Measurements from ENCODE around the gene CREM. TPM values are rescaled to one million over a fixed set of nuclear protein-coding genes. Genes with fewer than 3 reads are reported as not detected.
"Not testable (repeated sequence)": the region's sequence is repeated elsewhere in the genome, so short reads cannot be mapped to it uniquely, and the experiment has no call there.

The CREM gene
- total RNA-seq, 2 experiments from 2014 or later, result 154 to 157 TPM

DNA sequence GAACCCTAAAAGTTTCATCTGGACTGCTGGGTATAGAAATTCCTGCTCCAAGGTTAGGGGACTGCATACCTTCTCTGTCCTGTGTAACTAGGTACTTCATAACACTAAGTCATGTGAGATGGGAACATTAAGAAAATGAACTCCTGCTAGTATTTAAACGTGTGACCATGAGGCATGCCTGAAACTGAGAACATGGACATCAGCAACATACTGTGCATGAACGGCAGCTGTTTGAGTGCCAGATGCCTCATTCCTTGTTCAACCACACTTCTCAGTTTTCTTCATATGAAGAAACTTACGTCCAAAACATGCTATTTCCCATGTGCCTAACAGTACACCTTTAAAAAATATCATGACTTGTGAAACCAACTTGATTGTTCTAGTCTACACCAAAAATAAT is 88.5 kb downstream of the CREM start:
- H3K27me3 Mint-ChIP-seq, result no peaks in the 10 kb centered on the region
- no peak for DNase-seq
- H3K27ac Mint-ChIP-seq, result no peak overlapping the region
- H3K9me3 Mint-ChIP-seq, result no peaks in the 10 kb centered on the region
- peaks cover 64% of the 10 kb centered on the region for H3K4me1 Mint-ChIP-seq
- no peak overlapping the region for H3K4me3 Mint-ChIP-seq
- ChIA-PET CTCF (interaction anchor here (0.9 to 6.4 kb wide), 2 partner anchors 14 to 19 kb away, joined by 3 to 87 read pairs; no protein-coding TSS in a partner anchor), POLR2A (interaction anchor here (1.6 to 9.8 kb wide), 3 partner anchors 12 to 86 kb away, joined by 3 to 176 read pairs (median 120); partner anchors contain the start of gene CREM)
- peaks cover 36% of the 10 kb centered on the region for H3K36me3 Mint-ChIP-seq (ENCODE audit: low read depth)

GRCh38 chr10:35216303-35216905 is 89.8 kb downstream of the CREM start:
- peaks cover 24% of the 10 kb centered on the region for H3K36me3 Mint-ChIP-seq (ENCODE audit: low read depth)
- no peak overlapping the region for H3K4me3 Mint-ChIP-seq

GRCh38 chr10:35216956-35217355 is 90.3 kb downstream of the CREM start:
- not testable (repeated sequence) for H3K9me3 Mint-ChIP-seq, H3K27me3 Mint-ChIP-seq, H3K4me3 Mint-ChIP-seq, DNase-seq
- H3K4me1 Mint-ChIP-seq, result peaks cover 58% of the 10 kb centered on the region
- ChIA-PET POLR2A (interaction anchor here (0.8 to 9.8 kb wide), 13 partner anchors 7 to 100 kb away, joined by 3 to 176 read pairs (median 4); partner anchors contain the start of gene CREM), CTCF (interaction anchor here (0.7 to 8.1 kb wide), 14 partner anchors 10 to 561 kb away, joined by 3 to 216 read pairs (median 6); partner anchors contain the start of genes CREM and CUL2)
- H3K36me3 Mint-ChIP-seq (ENCODE audit: low read depth), result peaks cover 18% of the 10 kb centered on the region
- H3K27ac Mint-ChIP-seq, result peak overlapping the region; percentile 79

More at GRCh38 chr10:35216303-35216905, 89.8 kb downstream of the CREM start:
- H3K27me3 Mint-ChIP-seq, result no peaks in the 10 kb centered on the region
- no peaks in the 10 kb centered on the region for H3K9me3 Mint-ChIP-seq
- peak overlapping the region; percentile 79 for H3K27ac Mint-ChIP-seq
- peaks cover 59% of the 10 kb centered on the region for H3K4me1 Mint-ChIP-seq
- peak; percentile 53 for DNase-seq
- POLR2A ChIA-PET, result interaction anchor here (1.1 to 9.8 kb wide), 11 partner anchors 9 to 100 kb away, joined by 3 to 176 read pairs (median 10); partner anchors contain the start of gene CREM
- CTCF ChIA-PET, result interaction anchor here (1.4 to 8.1 kb wide), 8 partner anchors 10 to 221 kb away, joined by 6 to 216 read pairs (median 10); partner anchors contain the start of genes CREM and CUL2

GRCh38 chr10:35217455-35217854 is 90.8 kb downstream of the CREM start:
- H3K4me3 Mint-ChIP-seq, result no peak overlapping the region
- CTCF ChIA-PET, result interaction anchor here (0.7 to 8.1 kb wide), 15 partner anchors 8 to 561 kb away, joined by 3 to 216 read pairs (median 6); partner anchors contain the start of genes CREM and CUL2
- POLR2A ChIA-PET, result interaction anchor here (0.7 to 9.8 kb wide), 12 partner anchors 8 to 138 kb away, joined by 3 to 176 read pairs (median 7); partner anchors contain the start of gene CREM
- H3K27me3 Mint-ChIP-seq, result no peaks in the 10 kb centered on the region
- no peak overlapping the region for H3K27ac Mint-ChIP-seq
- no peak for DNase-seq
- H3K9me3 Mint-ChIP-seq, result no peaks in the 10 kb centered on the region
- peaks cover 13% of the 10 kb centered on the region for H3K36me3 Mint-ChIP-seq (ENCODE audit: low read depth)
- peaks cover 56% of the 10 kb centered on the region for H3K4me1 Mint-ChIP-seq

DNA sequence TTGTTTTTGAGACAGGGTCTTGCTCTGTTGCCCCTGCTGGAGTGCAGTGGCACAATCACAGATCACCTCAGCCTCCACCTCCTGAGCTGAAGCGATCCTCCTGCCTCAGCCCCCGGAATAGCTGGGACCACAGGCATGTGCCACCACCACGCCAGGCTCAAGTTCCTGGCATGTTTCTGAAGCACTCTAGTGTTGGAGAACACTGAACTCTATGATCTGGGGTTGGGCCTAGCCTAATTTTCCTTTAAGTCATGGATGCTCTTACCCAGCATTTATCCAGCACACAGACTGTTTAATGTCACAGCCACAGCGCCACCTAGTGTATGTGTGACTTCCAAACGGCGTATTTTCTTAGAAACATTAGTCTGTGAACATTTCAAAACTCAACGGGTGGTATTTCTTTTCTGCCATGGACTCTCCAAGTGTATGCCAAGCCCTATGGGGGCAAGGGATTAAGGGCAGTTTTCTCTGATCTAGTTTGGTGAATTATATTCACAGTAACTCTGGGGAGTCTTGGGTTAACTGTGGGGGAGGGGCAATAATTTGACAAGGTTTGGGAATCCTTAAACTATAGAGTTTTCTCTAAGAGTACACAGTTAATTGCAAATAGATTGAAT is 91.8 kb downstream of the CREM start:
- Mint-ChIP-seq H3K4me1 (peaks cover 55% of the 10 kb centered on the region), H3K9me3 (no peaks in the 10 kb centered on the region), H3K4me3 (peak overlapping the region; percentile 51), H3K27ac (peak overlapping the region; percentile 76), H3K36me3 (ENCODE audit: low read depth) (peaks cover 4% of the 10 kb centered on the region), H3K27me3 (no peaks in the 10 kb centered on the region)
- CTCF ChIA-PET, result interaction anchor here (0.7 to 8.1 kb wide), 12 partner anchors 9 to 95 kb away, joined by 3 to 216 read pairs (median 9); partner anchors contain the start of gene CREM
- POLR2A ChIA-PET, result interaction anchor here (0.7 to 9.8 kb wide), 9 partner anchors 9 to 139 kb away, joined by 3 to 176 read pairs (median 10); partner anchors contain the start of gene CREM
- DNase-seq, result peak; percentile 88

GRCh38 chr10:35219292-35219691 is 92.6 kb downstream of the CREM start:
- DNase-seq, result no peak
- ChIA-PET POLR2A (interaction anchor here (0.7 to 9.8 kb wide), 5 partner anchors 10 to 90 kb away, joined by 3 to 176 read pairs (median 5); partner anchors contain the start of gene CREM), CTCF (interaction anchor here (0.5 to 8.1 kb wide), 12 partner anchors 11 to 347 kb away, joined by 3 to 216 read pairs (median 6); partner anchors contain the start of gene CREM)
- no peak overlapping the region for H3K4me3 Mint-ChIP-seq
- H3K36me3 Mint-ChIP-seq (ENCODE audit: low read depth), result no peaks in the 10 kb centered on the region
- H3K27ac Mint-ChIP-seq, result peak overlapping the region; percentile 53
- H3K4me1 Mint-ChIP-seq, result peaks cover 53% of the 10 kb centered on the region
- no peaks in the 10 kb centered on the region for H3K27me3 Mint-ChIP-seq
- H3K9me3 Mint-ChIP-seq, result no peaks in the 10 kb centered on the region

- no peaks in the 10 kb centered on the region for H3K27me3 Mint-ChIP-seq
- peaks cover 53% of the 10 kb centered on the region for H3K4me1 Mint-ChIP-seq
- ChIA-PET POLR2A (interaction anchor here (0.7 to 9.8 kb wide), 5 partner anchors 11 to 91 kb away, joined by 3 to 176 read pairs (median 5); partner anchors contain the start of gene CREM), CTCF (interaction anchor here (0.5 to 8.1 kb wide), 11 partner anchors 12 to 346 kb away, joined by 3 to 216 read pairs (median 7); partner anchors contain the start of gene CREM)
- no peak overlapping the region for H3K27ac Mint-ChIP-seq
- H3K36me3 Mint-ChIP-seq (ENCODE audit: low read depth), result peaks cover 1% of the 10 kb centered on the region
- H3K9me3 Mint-ChIP-seq, result no peaks in the 10 kb centered on the region
- no peak for DNase-seq
- H3K4me3 Mint-ChIP-seq, result no peak overlapping the region
These were observed 93.5 kb downstream of the CREM start for GRCh38 chr10:35219891-35220890.

DNA sequence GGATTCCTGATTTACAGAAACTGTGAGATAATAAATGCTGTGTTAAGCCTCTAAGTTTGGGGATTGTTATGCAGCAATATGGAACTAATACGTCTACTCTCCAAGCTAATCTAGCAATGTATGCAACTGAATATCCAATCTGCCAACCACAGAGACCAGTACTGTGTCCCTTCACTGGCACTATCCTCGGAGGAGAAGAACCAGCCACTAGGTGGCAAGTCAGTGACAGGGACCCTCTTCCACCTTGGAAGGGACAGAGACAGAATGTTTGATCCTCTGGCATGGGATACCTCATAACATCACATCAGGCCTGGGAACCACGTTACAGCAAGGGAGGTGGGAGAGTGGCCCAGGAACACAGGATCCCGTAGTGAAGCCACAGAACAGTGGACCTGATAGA is 96.4 kb downstream of the CREM start:
- no peaks in the 10 kb centered on the region for H3K27me3 Mint-ChIP-seq
- CTCF ChIA-PET, result interaction anchor here (0.5 to 8.1 kb wide), 4 partner anchors 17 to 99 kb away, joined by 4 to 216 read pairs (median 7); partner anchors contain the start of gene CREM
- POLR2A ChIA-PET, result interaction anchor here (1.0 to 1.3 kb wide), 2 partner anchors 21 to 96 kb away, joined by 3 read pairs; partner anchors contain the start of gene CREM
- H3K36me3 Mint-ChIP-seq (ENCODE audit: low read depth), result peaks cover 4% of the 10 kb centered on the region
- peaks cover 33% of the 10 kb centered on the region for H3K4me1 Mint-ChIP-seq
- no peaks in the 10 kb centered on the region for H3K9me3 Mint-ChIP-seq
- H3K27ac Mint-ChIP-seq, result no peak overlapping the region
- DNase-seq, result no peak
- no peak overlapping the region for H3K4me3 Mint-ChIP-seq

DNA sequence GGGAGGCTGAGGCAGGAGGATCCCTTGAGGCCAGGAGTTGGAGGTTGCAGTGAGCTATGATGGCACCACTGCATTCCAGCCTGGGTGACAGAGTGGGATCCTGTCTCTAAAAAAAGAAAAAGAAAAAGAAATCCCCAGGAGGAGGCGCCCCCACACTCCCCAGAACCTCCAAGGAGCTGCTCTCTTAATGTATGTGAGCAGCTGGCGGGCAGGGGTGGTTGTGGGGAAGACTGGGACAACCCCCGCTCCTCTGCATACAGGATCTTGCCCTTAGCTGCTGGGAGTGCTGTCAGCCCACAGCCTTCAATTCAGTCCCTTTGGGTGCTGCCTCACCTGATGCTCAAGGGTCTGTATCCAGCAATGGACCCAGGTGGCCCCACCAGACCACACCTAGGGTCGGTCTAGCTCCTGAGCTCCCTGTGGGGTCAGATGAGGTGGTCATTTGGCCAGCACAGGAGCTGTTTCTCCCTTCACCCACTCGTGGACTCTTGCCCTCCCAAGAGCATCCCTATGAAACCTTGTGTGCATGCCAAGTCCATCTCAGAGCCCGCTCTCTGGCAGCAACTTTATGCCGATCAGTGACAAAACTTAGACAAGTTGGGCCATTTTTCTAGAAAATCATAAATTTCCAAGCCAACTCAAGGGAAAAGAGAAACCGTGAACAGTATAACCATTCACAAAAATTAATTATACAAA is 97.5 kb downstream of the CREM start:
- POLR2A ChIA-PET, result interaction anchor here (3.2 to 3.7 kb wide), 2 partner anchors 28 to 98 kb away, joined by 11 to 23 read pairs; partner anchors contain the start of gene CREM
- no peak for DNase-seq
- Mint-ChIP-seq H3K4me3 (no peak overlapping the region), H3K27ac (no peak overlapping the region), H3K4me1 (peaks cover 21% of the 10 kb centered on the region), H3K36me3 (ENCODE audit: low read depth) (peaks cover 4% of the 10 kb centered on the region), H3K9me3 (no peaks in the 10 kb centered on the region), H3K27me3 (no peaks in the 10 kb centered on the region)
- CTCF ChIA-PET, result interaction anchor here (1.0 to 2.0 kb wide), 4 partner anchors 22 to 104 kb away, joined by 3 to 7 read pairs (median 6); partner anchors contain the start of gene CREM

- H3K27ac Mint-ChIP-seq, result peak overlapping the region; percentile 48
- ChIA-PET CTCF (interaction anchor here (1.0 to 2.0 kb wide), 5 partner anchors 14 to 105 kb away, joined by 3 to 7 read pairs (median 6); partner anchors contain the start of gene CREM), POLR2A (interaction anchor here (0.9 to 3.7 kb wide), 3 partner anchors 8 to 99 kb away, joined by 3 to 23 read pairs (median 11); partner anchors contain the start of gene CREM)
- H3K4me1 Mint-ChIP-seq, result peaks cover 14% of the 10 kb centered on the region
- no peak overlapping the region for H3K4me3 Mint-ChIP-seq
- DNase-seq, result no peak
- no peaks in the 10 kb centered on the region for H3K9me3 Mint-ChIP-seq
- H3K27me3 Mint-ChIP-seq, result no peaks in the 10 kb centered on the region
- H3K36me3 Mint-ChIP-seq (ENCODE audit: low read depth), result peaks cover 4% of the 10 kb centered on the region
These were observed 98.6 kb downstream of the CREM start for GRCh38 chr10:35225204-35225603.

DNA sequence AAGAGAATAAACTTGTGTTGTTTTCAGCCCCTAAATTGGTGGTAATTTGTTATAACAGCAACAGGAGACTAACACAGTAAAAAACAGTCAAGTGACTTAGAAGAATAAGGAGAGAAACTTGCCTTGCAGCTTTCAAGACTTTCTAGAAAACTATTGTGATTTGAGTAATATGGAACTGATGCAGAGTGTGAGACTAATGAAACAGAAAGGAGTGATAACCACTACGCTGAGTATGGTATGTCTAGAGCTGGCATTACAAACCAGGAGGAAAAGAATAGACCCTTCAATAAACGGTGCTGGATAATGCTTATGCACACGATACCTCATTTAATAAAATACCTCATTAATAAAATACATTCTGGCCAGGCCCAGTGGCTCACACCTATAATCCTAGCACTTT is 99.9 kb downstream of the CREM start:
- DNase-seq, result no peak
- no peaks in the 10 kb centered on the region for H3K9me3 Mint-ChIP-seq
- ChIA-PET CTCF (interaction anchor here (1.0 to 1.5 kb wide), 2 partner anchors 12 to 103 kb away, joined by 3 to 4 read pairs; no protein-coding TSS in a partner anchor), POLR2A (interaction anchor here (3.2 to 3.7 kb wide), 2 partner anchors 31 to 100 kb away, joined by 11 to 23 read pairs; partner anchors contain the start of gene CREM)
- H3K36me3 Mint-ChIP-seq (ENCODE audit: low read depth), result peaks cover 4% of the 10 kb centered on the region
- H3K27ac Mint-ChIP-seq, result no peak overlapping the region
- no peak overlapping the region for H3K4me3 Mint-ChIP-seq
- no peaks in the 10 kb centered on the region for H3K27me3 Mint-ChIP-seq
- H3K4me1 Mint-ChIP-seq, result peaks cover 7% of the 10 kb centered on the region

Data from activated CD4-positive, alpha-beta memory T cell treated with anti-CD3 and anti-CD28 coated beads, Interleukin-2, amount 10 ng/mL, durations not matched to agents 7 days and 5 days (primary cell).